Esophagus mucosa (tissue), 1 donor: ENCODE data around the gene GDPD4. TPM values are rescaled to one million over a fixed set of nuclear protein-coding genes. Genes with fewer than 3 reads are reported as not detected.

Experiments
- ATAC-seq: fragments of 200-7000 bp; cut with Tn5 transposase; one replicate; pipeline ENCODE4 v1.9.1; 2020
- total RNA-seq: library from RNA; stranded (reverse); gene quantifications from one replicate; pipeline ENCODE4 v1.2.4, GENCODE V29; 2023
- donor health status: DM: yes; HTN: yes; CAD: no.

GDPD4 gene
- total RNA-seq, 1 donor from 2014 or later: not detected

DNA sequence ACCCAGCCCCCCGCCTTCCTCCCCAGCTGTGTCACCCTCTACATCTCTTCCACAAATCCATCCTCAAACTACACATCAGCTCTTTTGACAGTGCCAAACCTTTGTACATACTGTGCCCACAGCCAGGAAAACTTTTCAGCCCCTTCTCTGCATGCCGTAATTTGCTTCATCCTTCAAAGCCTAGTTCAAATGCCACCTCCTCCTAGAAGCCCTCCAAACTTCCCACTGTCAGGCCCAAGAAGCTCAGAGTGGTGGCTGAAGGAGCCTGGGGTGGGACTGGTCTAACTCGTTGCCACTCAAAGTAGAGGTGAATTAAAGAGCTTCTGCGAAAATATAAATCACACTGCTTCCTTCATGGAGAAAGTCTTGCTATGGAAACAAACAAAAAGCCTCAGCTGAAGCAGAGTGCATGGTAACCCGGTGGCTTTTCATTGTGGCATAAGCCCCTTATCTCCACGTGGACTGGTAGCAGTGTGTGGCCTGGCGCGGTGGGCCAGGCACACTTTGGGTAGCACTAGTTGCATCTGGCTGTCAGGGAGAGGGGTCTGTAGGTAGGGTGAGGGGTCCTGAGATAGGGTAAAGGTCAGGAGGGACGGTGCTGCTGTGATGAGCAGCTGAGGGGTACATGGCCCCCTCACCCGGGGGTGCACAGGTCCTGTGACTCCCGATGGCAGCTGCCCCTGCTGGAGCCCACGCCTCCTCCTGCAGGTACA, 96.6 kb downstream of the GDPD4 start:
- no peak for ATAC-seq

DNA sequence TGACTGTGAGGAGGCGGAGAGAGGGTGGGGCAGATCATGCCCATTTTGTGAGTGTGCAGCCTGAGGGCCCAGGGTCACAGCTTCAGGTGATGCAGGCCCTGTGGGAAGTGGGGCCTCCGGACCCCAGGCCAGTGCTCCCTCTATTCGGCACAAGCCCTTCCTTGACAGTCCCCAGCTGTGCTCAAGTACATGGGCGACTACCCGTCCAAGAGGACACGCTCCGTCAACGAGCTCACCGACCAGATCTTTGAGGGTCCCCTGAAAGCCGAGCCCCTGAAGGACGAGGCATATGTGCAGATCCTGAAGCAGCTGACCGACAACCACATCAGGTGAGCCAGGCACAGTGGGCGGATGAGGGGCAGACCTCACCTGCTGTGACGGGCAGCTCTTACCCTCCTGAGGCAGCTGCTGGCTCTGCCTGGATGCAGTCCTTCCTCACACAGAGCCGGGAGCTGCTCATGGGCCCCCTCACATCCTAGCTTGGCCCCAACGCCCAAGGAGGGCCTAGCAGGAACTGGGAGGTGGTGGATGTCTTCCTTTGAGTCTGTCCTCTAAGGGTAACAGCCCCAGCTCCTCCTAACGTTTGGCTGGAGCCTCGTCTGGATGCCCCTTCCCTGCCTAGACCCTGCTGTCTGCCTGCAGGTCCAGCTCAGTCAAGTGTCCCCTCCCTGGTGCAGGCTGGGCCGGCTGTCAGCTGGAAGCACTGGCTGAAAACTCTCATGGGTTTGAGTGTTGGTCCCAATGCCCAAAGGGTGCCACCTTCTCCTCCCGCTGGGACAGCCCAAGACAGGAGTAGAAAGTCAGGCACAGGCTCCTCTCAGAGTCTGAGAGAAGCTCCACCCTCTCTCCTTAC, 97.4 kb downstream of the GDPD4 start:
- no peak for ATAC-seq

DNA sequence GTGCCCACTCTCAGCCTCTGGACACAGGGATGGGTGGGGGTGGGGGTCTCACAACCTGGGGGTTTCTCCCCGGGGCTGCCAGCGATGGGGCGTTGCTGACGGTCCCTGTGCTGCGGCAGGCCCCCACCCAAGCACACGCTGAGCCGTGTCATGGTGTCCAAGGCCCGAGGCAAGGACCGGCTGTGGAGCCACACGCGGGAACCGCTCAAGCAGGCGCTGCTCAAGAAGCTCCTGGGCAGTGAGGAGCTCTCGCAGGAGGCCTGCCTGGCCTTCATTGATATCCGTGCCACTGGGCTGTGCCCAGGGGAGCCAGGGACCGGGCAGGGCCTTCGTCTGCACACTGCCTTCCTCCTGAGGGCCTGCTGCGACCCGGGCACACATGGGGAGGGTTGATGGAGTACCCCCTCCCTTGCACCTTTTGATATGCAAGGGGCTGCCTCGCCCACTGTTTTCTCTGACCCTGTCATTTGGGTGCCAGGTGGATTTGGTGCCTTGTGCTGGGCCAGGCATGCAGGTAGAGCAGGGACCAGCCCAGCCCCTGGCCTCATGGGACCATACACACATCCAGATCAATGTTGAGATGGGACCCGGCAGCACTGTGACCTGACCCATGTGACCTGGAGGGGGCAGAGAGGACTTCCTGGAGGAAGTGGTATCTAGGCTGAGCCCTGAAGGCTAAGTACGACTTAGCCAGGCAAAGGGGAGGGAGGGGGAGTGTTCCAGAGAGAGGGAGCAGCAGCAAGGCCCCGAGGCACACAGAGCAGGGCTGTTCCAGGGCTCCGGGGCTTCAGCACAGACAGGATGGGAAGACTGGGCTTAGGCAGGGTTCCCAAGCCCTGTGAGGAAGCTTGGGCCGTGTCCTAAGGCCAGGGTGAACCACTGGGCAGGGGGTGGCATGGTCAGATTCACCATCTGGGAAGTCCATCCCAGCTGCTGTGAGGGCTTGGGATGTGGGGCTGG, 98.3 kb downstream of the GDPD4 start:
- ATAC-seq: no peak

DNA sequence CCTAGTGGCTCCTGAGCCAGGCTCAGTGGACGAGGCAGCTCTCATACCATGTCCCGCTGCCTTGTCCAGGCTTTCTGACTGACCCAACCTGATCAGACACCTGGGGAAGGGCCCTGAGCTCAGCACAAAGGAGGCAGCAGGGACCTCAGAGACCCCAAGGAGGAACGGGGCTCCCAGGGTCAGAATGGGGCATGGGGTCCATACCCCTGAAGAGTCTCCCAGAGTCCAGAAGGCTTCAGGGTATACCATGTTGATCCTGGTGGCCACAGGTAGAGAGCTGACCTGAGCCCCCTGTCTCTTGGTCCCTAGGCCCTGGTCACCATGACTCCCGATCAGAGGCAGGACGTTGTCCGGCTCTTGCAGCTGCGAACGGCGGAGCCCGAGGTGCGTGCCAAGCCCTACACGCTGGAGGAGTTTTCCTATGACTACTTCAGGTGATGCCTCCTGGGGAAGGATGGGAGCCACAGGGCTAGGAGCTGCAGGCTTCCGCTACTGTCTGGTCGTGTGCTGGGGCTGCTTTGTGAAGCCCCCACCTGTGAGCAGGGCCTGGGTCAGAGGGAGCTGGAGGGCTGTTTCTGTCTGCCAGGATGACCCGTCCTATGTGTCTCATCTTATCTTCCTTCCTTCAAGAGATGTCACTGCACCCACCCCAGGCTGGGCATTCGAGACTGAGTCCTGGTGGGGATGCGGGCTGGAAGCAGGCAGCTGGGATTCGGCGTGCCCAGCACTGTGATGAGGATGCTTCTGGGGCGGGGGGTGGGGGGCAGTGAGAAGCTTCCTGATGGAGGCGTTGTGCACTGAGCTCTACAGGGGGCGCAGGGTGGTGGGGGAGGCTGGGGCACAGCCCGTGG, 99.3 kb downstream of the GDPD4 start:
- no peak for ATAC-seq

DNA sequence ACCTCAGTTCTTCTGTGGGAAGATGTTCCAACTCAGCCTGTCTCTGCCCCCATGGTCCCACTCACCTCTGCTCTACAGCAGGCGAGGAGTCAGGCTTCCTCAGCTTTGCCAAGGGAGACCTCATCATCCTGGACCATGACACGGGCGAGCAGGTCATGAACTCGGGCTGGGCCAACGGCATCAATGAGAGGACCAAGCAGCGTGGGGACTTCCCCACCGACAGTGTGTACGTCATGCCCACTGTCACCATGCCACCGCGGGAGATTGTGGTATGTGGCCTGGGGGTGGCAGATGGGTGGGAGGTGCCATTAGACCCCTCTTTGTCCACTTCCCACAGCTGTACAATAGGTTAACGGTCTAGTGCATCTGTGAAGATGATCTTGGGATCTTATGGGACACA, 100.1 kb downstream of the GDPD4 start:
- no peak for ATAC-seq

DNA sequence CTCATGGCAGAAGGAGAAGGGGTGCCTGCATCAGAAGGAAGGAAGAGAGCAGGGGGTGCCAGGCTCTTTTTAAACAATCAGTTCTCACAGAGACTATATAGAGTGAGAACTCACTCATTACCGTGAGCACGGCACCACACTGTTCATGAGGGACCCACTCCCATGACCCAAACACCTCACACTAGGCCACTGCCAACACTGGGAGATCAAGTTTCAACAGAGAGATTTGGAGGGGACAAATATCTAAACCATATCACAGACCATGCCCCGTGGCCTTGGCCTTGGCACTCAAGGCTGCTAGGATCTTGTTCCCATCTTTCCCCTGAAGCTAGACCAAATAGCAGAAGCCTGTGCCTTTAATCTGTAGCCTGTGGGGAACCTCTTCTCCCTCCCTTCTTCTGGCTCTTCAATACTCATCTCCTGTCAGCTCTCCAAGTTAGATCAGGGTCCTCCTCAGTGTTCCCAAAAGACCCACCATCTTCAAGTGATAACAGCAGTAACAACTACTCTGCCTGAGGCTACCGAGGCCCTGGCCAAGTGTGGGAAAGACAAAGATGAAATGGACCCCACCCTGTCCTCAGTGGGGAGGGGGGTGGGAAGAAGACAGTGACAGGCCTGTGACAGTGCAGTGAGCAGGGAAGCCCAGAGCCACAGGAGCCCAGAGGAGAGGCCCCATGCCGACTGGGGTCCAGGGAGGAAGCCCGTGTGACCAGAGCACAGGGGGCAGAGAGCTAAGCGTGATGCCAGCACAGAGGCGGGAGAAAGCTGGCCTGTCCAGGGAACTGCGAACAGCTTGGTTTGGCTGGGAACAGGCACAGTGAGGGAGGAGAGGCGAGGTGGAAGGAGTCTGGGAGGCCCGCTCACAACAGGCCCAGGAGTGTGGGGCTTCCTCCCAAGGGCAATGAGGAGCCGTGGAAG, 100.9 kb downstream of the GDPD4 start:
- no peak for ATAC-seq

DNA sequence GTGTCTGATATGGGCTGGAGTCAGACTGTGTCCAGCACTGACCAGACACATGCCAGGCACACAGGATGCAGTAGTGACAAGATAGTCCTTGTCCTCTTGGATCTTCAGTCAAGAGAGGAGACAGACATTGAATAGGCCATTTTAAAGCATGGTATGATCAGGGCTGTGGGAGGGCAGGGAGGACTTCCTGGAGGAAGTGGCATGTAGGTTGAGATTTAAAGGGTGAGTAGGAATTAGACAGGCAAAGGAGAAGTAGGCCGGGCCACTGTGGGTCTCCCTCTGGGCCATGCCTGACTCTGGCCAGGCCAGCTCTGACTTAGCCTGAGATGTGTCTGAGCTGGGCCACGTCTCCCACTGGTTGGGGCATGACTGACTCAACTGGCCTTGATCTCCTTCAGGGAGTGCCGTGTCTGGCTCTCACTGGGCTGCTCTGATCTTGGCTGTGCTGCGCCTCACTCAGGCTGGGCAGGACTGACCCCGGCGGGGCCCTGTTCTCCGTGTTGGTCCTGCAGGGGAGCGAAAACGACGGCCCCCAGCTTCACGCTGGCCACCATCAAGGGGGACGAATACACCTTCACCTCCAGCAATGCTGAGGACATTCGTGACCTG, 102.2 kb downstream of the GDPD4 start:
- ATAC-seq: no peak

DNA sequence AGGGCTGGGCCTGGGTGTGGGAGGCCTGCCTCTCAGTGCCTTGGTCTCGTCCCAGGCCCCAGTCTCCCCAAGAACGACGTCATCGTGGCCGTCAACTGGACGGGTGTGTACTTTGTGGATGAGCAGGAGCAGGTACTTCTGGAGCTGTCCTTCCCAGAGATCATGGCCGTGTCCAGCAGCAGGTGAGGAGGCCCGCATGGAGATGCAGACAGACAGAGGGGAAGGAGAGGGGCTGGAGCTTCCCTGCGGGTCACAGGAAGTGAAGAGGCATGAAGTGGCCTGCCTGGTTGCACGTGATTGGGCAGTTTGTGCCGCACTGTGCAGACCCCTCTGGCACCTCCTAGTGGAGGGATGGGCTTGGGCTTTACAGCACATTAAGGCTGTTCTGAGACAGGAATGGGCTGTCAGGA, 103.0 kb downstream of the GDPD4 start:
- ATAC-seq: no peak

DNA sequence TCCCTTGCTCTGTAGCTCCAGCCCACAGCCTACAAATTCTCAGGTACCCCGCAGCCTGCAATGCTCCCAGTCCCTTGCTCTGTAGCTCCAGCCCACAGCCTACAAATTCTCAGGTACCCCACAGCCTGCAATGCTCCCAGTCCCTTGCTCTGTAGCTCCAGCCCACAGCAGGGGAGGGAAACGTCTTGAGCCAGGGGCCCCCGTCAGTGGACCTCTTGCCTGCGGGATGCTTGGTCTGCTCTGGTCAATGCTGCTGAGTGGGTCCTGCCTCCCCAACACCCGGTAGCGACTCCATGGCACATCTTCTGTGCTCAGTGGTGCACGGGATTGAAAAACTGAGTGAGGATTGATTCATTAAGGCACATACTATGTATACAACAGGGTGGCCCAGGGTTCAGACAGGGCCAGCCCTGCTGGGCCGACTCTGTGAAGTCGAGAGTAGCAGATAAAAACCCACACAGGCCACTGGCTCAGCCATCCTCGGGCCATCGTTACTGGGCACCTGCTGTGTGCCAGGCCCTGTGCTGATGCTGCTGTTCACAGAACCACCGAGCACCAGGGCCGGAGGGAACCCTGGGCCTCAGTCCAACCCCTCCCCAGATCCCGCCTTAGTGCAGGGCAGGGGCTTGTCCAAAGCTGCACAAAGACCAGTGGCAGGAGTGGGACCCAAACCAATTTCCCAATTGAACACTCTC, 103.7 kb downstream of the GDPD4 start:
- ATAC-seq: no peak

DNA sequence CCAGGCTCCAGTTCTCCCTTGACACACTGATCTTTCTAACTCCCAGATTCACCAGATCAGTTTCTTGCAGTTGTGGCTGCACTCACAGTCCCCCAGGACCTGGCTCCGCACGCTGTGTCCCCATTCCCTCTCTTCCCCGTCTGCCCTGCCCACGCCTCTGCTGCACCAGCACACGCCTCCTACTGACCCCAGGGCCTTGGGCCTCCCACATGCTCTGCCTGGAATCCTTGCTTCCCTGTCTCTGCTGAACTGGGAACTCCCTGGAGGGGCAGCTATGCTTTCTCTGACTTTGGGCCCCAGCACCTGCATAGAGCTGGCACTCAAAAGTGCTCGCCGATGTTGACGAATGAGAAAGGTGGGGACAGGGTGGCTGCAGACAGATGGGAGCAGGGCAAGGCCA, 104.5 kb downstream of the GDPD4 start:
- ATAC-seq: no peak

DNA sequence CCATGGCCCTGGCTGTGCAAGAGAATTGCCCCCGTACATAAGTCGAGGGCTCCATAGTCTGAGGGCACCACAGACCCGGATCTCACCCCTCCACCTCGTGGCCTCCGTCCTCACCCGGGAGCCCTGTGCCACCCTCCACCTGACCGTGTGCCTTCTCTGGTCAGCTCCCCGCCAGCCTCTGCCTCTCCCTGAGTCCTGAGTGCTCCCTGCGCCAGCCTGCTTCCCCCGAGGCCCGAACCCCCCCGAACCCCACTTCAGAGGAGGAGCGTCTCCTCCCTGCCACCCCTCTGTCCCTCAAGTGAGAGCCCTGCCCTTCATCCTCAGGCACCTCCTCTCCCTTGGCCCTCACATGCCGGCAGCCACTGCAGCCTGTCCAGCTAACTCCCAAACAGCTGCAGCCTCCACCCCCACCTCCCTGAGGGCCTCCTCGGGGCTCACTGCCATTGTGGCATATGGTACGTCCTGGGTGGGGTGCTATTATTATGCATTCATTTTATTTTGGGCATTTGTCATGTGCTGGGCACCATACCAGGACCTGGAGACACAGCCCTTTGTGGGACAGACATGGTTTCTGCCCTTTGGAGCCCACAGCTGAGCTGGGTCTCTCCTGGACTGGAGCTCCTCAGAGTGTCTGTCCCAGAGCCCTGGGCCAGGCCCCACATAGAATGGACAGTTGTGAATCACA, 106.3 kb downstream of the GDPD4 start:
- ATAC-seq: no peak

DNA sequence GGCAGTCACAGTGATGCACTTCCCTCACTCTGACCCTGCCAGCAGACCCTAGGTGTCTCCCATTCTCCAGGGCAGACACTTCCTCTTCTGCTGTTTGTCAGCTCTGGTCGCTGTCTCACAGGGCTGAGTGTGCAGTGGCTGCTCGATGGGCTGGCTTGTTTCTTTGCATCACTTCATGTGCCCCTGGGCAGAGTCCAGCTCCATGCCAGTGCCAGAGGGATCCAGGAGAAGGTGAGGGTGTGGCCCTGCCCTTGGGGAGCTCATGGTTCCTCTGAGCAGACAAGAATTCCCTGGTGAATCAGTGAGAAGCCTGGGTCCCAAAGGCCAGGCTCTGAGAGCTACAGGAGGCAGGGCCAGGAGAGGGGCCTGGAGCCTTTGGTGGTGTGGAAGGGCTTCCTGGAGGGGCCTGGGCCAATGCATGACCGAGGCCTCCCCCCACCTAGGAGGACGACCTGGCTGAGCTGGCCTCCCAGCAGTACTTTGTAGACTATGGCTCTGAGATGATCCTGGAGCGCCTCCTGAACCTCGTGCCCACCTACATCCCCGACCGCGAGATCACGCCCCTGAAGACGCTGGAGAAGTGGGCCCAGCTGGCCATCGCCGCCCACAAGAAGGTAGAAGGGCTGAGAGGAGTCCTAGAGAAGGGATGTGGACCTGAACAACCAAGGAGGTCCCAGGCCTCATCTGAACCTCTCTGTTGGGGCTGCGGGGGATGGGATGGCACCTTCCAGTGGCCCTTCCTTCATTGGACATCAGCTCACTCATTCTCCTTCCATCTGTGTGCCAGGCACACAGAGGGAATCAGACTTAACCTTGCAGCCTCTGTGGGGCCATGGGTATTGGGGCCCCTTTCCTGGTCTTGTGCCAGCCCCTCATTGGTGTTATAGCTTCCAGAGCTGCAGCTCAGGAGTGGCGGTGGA, 107.3 kb downstream of the GDPD4 start:
- no peak for ATAC-seq

DNA sequence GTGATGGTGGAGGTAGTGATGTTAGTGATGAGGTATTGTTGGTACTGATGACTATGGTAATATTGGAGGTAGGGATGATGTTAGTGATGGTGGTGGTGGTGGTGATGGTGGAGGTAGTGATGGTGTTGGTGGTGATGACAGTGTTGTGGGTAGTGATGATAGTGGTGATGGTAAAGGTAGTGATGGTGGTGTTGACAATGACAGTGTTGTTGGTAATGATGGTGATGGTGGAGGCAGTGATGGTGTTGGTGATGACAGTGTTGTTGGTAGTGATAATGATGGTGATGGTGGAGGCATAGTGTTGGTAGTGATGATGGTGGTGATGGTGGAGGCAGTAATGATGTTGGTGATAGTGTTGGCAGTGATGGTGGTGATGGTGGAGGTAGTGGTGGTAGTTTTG, 108.3 kb downstream of the GDPD4 start:
- no peak for ATAC-seq

DNA sequence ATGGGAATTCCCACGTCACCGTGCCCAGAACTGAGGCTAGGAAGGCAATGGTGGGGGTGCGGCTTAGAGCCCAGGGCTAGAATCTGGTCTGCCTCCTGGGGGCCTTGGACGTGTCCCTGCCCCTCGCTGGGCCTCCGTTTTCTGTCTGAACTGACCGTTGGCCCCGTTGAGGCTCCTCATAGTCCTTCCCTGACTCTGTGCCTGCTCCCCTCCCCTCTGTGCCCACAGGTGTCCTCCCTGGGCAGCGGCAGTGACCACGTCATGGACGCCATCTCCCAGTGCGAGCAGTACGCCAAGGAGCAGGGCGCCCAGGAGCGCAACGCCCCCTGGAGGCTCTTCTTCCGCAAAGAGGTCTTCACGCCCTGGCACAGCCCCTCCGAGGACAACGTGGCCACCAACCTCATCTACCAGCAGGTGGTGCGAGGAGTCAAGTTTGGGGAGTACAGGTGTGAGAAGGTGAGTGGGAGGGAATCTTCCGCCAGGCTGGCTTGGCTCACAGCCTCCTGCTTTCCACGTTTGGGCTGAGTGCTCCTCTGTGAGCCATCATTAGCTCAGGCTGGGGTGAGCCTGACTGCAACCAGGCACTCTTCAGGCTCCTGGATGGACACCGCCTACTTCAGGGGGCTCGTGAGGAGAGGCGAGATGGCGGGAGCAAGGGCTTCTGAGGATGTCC, 109.5 kb downstream of the GDPD4 start:
- peak; percentile 75 for ATAC-seq

DNA sequence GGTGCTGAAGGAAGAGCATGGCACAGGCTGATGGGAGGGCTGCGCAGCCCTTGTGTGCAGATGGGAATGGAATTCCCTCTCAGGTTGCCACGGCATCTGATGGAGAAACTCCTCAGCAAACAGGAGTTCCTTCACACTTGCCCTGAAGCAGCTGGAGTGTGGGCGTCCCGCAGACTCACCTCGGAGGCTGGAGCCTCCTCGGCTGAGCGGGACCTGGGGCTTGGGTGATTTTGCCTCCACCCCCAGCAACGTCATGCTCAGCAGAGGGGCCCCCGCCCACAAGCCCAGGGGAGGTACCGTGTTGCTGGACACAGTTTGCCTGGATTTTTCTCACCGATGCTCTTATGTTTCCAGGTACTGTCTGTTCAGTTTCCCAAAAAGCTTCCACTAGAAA, 110.1 kb downstream of the GDPD4 start:
- ATAC-seq: no peak

DNA sequence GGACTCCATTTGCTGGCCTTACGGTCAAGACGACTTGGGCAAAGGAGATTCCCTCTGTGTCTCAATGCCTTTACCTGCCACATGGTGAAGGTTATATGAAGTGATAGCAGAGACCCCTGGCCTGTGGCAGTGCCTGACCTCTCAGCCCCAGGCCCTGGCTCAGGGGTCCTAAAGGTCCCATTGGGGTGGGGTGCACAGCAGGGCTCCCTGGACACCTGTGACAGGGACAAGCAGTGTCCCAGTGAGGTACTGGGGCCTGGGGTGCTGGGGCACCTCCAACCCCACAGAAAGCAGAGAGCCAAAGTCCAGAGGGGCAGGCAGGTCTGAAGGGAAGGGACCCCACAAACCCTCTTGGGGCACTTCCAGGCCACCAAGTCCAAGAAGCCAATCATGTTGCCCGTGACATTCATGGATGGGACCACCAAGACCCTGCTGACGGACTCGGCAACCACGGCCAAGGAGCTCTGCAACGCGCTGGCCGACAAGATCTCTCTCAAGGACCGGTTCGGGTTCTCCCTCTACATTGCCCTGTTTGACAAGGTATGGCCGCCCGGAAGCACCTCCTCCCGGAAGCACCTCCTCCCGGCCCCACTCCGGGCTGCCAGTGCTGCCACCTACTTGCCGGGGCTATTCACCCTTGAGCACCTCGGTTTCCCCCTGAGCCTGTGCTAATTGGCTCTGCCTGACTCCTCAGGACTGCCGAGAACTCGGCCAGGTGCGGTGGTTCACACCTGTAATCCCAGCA, 111.0 kb downstream of the GDPD4 start:
- ATAC-seq: no peak
